ENCODE data around the gene IL11RA.

IL11RA gene

DNA sequence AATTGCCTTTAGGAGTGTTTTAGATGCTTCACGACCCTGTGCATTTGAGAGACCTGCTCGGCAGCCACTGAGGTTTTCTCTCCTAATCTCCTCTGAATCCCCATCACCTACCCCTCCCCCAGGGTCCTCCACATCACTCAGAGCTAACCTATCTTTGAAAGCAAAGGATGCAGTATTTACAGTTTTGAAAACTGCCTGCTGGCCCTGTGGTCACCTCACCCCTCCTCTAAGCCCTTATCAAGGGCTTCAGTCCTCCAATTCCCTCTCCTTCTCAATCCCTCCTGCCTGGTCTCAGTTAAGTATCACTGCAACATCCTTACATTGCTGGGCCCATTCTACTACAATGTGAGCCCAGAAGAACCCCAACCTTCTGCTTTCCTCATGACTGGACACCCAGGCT, 44.7 kb upstream of the IL11RA start:
- Histone ChIP-seq H3K27me3 (ENCODE audit: insufficient read depth, poor library complexity, severe bottlenecking) (no peaks in the 10 kb centered on the region), H3K27ac (ENCODE audit: poor library complexity, severe bottlenecking) (no peak overlapping the region), H3K9me3 (ENCODE audit: severe bottlenecking) (no peaks in the 10 kb centered on the region), H3K4me3 (ENCODE audit: severe bottlenecking) (no peak overlapping the region), H3K36me3 (ENCODE audit: low read depth) (no peaks in the 10 kb centered on the region), H3K4me1 (ENCODE audit: insufficient read depth, poor library complexity, severe bottlenecking) (no peaks in the 10 kb centered on the region)
- DNase-seq (ENCODE audit: low spot score), result no peak
- ATAC-seq (ENCODE audit: low read depth), result no peak
- no peak for TF ChIP-seq CTCF (IDR thresholded peaks at IDR 0.05; ENCODE audit: poor library complexity, severe bottlenecking)

GRCh38 chr9:34610434-34611206, 41.4 kb upstream of the IL11RA start:
- H3K9me3 ChIP-seq (ENCODE audit: severe bottlenecking), result no peaks in the 10 kb centered on the region
- ATAC-seq (ENCODE audit: low read depth) (no peak), DNase-seq (ENCODE audit: low spot score) (no peak)
- H3K4me3 ChIP-seq (ENCODE audit: severe bottlenecking), result peak overlapping the region; percentile 57
- no peaks in the 10 kb centered on the region for H3K36me3 ChIP-seq (ENCODE audit: low read depth)
- no peak for TF ChIP-seq CTCF (IDR thresholded peaks at IDR 0.05; ENCODE audit: poor library complexity, severe bottlenecking)
- H3K4me1 ChIP-seq (ENCODE audit: insufficient read depth, poor library complexity, severe bottlenecking), result no peaks in the 10 kb centered on the region
- peak overlapping the region; percentile 73 for H3K27ac ChIP-seq (ENCODE audit: poor library complexity, severe bottlenecking)
- H3K27me3 ChIP-seq (ENCODE audit: insufficient read depth, poor library complexity, severe bottlenecking), result no peaks in the 10 kb centered on the region

DNA sequence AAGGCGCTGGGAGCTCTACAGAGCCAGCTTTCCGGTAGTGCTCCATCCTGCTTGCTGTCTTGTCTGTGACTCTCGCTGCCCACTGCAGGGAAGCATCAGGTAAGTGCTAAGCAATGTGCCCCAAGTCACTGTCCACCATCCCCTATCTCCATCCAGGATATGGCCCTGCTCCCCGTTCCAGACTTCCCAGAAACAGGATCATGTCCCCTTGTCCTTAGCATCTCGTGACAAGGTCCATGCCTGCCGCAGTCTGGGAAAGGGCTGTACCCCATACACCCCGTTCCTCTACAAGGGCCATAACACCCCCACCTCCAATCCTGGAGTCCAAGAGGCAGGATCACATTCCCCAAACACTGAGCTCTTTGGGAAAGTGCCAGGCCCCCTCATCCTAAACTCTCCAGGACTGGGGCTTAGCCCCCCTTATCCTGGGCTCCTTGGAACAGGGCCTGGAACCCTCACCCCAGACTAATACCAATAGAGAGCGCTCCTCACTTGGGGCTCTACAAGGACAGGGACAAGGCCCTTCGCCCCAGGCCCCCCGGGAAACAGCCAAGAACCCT, 40.7 kb upstream of the IL11RA start:
- no peak for DNase-seq (ENCODE audit: low spot score)

DNA sequence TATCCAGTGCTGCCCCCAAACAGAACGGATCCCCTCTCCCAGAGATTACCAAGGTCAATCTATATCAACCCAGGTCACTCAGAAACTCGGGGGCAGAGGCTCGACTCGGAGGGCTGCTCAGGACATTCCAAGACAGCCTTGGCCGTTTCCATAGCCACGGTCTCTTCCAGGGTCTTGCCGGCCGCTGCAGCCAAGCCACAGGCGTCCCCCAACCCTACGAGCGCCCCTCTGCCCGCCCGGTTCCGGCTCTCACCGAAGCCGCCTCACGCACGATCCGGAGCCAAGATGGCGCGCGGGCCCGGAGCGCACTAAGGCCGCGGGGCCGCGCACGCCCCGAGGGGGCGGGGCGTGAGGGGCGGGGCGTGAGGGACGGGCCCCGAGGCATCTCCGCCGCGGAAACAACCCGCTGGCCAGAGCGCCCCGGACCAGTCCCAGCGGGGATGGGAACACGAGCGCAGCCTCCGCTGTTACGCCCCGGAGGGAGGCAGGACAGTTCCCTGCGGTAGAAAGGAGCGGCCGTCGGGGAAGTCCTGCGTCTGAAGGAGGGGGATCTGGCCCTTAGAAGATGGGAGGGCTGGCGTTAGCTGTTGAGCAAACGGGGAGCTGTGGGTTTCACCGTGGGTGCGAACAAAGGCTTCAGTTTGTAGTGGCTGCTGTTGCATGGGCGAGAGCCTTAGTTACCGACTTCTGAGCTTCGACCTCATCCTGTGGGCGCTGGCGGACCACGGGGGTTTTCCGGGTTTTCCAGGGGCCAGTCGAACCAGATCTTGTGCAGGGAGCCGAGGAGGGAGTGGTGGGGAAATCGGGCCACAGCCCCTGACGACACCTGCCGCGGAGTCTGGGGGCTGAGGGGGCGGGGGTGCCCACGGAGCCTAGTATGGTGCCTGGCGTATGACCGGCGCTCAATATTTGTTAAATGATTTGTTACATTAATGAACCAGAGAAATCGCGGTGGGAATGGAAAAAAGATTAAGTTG, 39.9 kb upstream of the IL11RA start, which contains the start of gene RPP25L:
RPP25L (minus strand) TSS at position 287 of the 977 bp plus-strand sequence. CDS start 801 bp downstream, outside the sequence.
- Histone ChIP-seq H3K4me3 (ENCODE audit: severe bottlenecking) (peak within 1 kb of the TSS; percentile 57), H3K27ac (ENCODE audit: poor library complexity, severe bottlenecking) (peak within 1 kb of the TSS; percentile 73), H3K36me3 (ENCODE audit: low read depth) (no peaks in the 10 kb centered on the region), H3K27me3 (ENCODE audit: insufficient read depth, poor library complexity, severe bottlenecking) (no peaks in the 10 kb centered on the region), H3K4me1 (ENCODE audit: insufficient read depth, poor library complexity, severe bottlenecking) (no peaks in the 10 kb centered on the region), H3K9me3 (ENCODE audit: severe bottlenecking) (no peaks in the 10 kb centered on the region)
- no peak for TF ChIP-seq CTCF (IDR thresholded peaks at IDR 0.05; ENCODE audit: poor library complexity, severe bottlenecking)
- ATAC-seq (ENCODE audit: low read depth) (peak; percentile 81), DNase-seq (ENCODE audit: low spot score) (no peak)

More for the DNA sequence above, 40.7 kb upstream of the IL11RA start:
- H3K4me1 ChIP-seq (ENCODE audit: insufficient read depth, poor library complexity, severe bottlenecking), result no peaks in the 10 kb centered on the region
- no peaks in the 10 kb centered on the region for H3K36me3 ChIP-seq (ENCODE audit: low read depth)
- peak; percentile 2; the same call in 1 of the 3 replicates for ATAC-seq (ENCODE audit: low read depth)
- peak overlapping the region; percentile 57 for H3K4me3 ChIP-seq (ENCODE audit: severe bottlenecking)
- no peaks in the 10 kb centered on the region for H3K27me3 ChIP-seq (ENCODE audit: insufficient read depth, poor library complexity, severe bottlenecking)
- H3K9me3 ChIP-seq (ENCODE audit: severe bottlenecking), result no peaks in the 10 kb centered on the region
- no peak for TF ChIP-seq CTCF (IDR thresholded peaks at IDR 0.05; ENCODE audit: poor library complexity, severe bottlenecking)
- peak overlapping the region; percentile 73 for H3K27ac ChIP-seq (ENCODE audit: poor library complexity, severe bottlenecking)

All from RWPE2 (cell line).